BLaER1 treated with 17β-estradiol and CSF1 and Interleukin-3, amounts not matched to agents 10 nM and 100 nM (cell line): ENCODE data around the gene GALNT3.
A peak's percentile ranks its signal among the peaks of the same experiment; 100 is the strongest.

Experiments used
- H3K27ac ChIP-seq, 11 experiments: shearing (Covaris generic); formaldehyde crosslinking; 2 replicates each; pipeline ENCODE4 v1.8.1; 2022
- H3K27me3 ChIP-seq, 11 experiments: shearing (Covaris generic); formaldehyde crosslinking; 2 replicates each; pipeline ENCODE4 v1.8.1; 2022
- H3K36me3 ChIP-seq, 11 experiments: shearing (Covaris generic); formaldehyde crosslinking; 2 replicates each; pipeline ENCODE4 v1.8.1; 2022
- H3K4me1 ChIP-seq, 10 experiments: shearing (Covaris generic); formaldehyde crosslinking; 2 replicates each; pipeline ENCODE4 v1.8.1; 2022
- H3K4me2 ChIP-seq, 11 experiments: shearing (Covaris generic); formaldehyde crosslinking; 2 replicates each; pipeline ENCODE4 v1.8.1; 2022
- H3K4me3 ChIP-seq, 10 experiments: shearing (Covaris generic); formaldehyde crosslinking; 2 replicates each; pipeline ENCODE4 v1.8.1; 2022
- H3K9ac ChIP-seq, 11 experiments: shearing (Covaris generic); formaldehyde crosslinking; 2 replicates each; pipeline ENCODE4 v1.8.1; 2022
- H3K9me3 ChIP-seq, 11 experiments: shearing (Covaris generic); formaldehyde crosslinking; replicated peaks in 1 of 11; 2 replicates each; pipeline ENCODE4 v1.8.1; 2022
- H4K20me1 ChIP-seq, 11 experiments: shearing (Covaris generic); formaldehyde crosslinking; 2 replicates each; pipeline ENCODE4 v1.8.1; 2022
- Cebpa-rat ChIP-seq, 11 experiments: shearing (Covaris generic); IDR thresholded peaks; 2 replicates each; pipeline ENCODE4 v1.8.1; 2022

Gene GALNT3

DNA sequence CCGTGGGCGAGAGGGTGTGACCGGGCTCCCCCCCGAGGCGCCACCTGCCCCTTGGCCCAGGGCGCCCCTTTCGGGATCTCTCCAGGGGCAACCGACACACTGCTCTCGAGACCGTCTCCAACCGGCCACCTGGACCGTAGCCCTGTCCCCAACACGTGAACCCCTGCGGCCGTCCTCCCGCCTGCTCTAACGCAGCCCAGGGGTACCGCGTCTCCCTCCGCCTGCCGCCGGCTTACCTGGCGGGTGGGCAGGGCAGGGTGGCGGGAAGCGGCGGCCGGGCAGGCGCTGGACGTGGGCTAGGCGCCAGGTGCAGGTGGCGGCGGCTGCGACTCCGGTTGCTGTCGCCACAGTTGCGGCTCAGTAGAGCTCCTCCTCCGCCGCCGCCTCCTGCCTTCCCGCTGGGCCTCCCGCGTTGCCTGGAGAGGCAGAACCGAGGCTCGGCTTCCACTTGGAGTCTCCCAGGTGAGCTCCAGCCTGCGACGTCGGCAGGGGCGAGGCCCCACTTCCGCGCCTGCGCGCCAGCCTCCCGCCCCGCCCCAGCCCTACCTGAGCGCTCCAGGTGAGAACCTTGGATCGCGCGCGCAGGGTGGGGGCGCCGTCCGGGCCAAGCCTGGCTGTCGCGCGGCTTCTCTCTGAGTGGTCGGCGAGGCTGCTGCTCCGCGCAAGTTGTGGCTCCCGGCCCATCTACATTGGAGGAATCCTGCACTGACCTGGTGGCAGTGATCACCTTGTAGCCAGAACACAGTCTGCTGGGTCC, at the start of gene GALNT3:
Gene GALNT3, minus strand, starts transcription at position 469 of the 757 bp plus-strand sequence. CDS start 23,547 bp downstream, outside the sequence.
- H3K4me1 ChIP-seq = peaks cover 26 to 67% (median 40%) of the 10 kb centered on the region in 10 experiments
- H3K27ac ChIP-seq = peak within 1 kb of the TSS; percentile 44 to 98 (median 95); a peak in 21 of 22 replicates
- TF ChIP-seq Cebpa-rat (IDR thresholded peaks at IDR 0.05) = no peak
- H3K9me3 ChIP-seq = peaks cover 0 to 2% (median 0%) of the 10 kb centered on the region in 11 experiments; a peak in 2 of 22 replicates
- peaks cover 0 to 25% (median 7%) of the 10 kb centered on the region in 11 experiments; a peak in 10 of 22 replicates for H3K36me3 ChIP-seq
- peak within 1 kb of the TSS; percentile 85 to 97 (median 92) for H3K9ac ChIP-seq
- H4K20me1 ChIP-seq = peaks cover 0 to 50% (median 40%) of the 10 kb centered on the region in 11 experiments; a peak in 17 of 22 replicates
- H3K4me2 ChIP-seq = peak within 1 kb of the TSS; percentile 78 to 96 (median 87)
- peak within 1 kb of the TSS; percentile 84 to 97 (median 93) for H3K4me3 ChIP-seq
- H3K27me3 ChIP-seq = peaks cover 0 to 26% (median 14%) of the 10 kb centered on the region in 11 experiments; a peak in 13 of 22 replicates

DNA sequence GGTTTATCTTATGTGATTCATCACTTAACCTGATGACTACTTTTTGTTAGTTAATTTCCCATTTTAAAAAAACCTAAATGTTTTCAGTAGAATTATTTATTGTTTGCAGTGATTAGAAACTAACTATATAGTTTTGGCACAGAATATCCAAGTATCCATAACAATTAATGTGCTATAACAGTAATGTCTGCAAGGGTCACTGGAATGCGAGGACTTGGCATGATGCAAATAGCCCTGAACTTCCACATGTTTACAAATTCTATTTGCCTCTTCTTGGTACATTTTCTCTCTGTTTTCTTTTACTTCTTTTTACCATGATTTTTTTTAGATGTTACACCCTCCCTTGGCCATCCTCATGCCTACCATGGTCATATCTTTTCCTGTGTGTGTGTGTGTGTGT, 49.3 kb upstream of the GALNT3 start:
- Histone ChIP-seq H3K27ac (no peak overlapping the region), H3K4me1 (no peaks in the 10 kb centered on the region), H3K27me3 (no peaks in the 10 kb centered on the region), H3K4me3 (no peak overlapping the region), H3K9ac (no peak overlapping the region), H3K36me3 (no peaks in the 10 kb centered on the region), H3K4me2 (no peak overlapping the region), H4K20me1 (no peaks in the 10 kb centered on the region), H3K9me3 (no peaks in the 10 kb centered on the region)
- TF ChIP-seq Cebpa-rat (IDR thresholded peaks at IDR 0.05) = no peak

DNA sequence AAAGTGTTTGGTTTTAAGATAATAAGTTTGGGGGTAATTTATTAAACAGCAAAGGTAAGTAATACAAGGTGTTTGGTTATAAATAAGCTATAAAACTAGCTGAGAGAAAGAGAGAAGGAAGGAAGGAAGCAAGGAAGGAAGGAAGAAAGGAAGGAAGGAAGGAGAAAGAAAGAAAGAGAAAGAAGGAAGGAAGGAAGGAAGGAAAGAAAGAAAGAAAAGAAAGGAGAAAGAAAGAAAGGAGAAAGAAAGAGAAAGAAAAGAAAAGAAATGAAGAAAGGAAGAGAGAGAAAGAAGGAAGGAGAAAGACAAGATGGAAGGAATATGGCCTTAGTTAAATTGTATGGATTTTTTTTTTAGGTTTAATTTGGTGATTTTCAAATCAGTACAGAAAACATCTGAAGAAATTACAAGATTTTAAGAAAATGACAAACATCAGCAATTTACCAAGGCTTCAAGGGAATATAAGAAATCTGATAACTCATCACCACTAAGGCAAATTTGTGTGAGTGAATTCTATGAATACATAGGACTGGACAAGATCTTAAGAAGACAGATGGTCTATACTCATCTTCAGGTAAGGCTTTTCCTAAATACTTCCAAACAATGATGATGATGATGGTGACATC, 46.4 kb upstream of the GALNT3 start:
- no peaks in the 10 kb centered on the region for H3K27me3 ChIP-seq
- H3K4me1 ChIP-seq = no peaks in the 10 kb centered on the region
- H3K27ac ChIP-seq = no peak overlapping the region
- no peak for TF ChIP-seq Cebpa-rat (IDR thresholded peaks at IDR 0.05)
- H3K4me3 ChIP-seq = no peak overlapping the region
- H4K20me1 ChIP-seq = no peaks in the 10 kb centered on the region
- no peaks in the 10 kb centered on the region for H3K9me3 ChIP-seq
- no peak overlapping the region for H3K4me2 ChIP-seq
- H3K36me3 ChIP-seq = no peaks in the 10 kb centered on the region
- H3K9ac ChIP-seq = no peak overlapping the region

DNA sequence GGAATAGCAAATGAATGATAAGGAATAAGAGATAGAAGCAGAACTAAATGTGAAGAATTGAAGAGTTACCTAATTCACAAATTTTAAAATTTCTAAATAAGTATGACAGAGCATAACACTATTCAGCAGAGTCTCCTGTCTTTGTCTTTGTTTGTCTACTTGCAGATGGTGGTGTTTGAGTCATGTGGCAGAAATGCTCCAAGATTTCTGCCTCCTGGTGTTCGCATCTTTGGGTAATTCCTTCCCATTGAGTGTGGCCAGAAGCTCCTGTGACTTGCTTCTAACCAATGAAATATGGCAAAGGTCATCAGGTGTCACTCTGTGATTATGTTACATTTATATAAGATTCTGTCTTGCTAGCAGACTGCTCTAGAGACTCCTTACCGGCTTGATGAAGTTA, 45.6 kb upstream of the GALNT3 start:
- H3K4me1 ChIP-seq = no peaks in the 10 kb centered on the region
- H3K36me3 ChIP-seq = no peaks in the 10 kb centered on the region
- no peaks in the 10 kb centered on the region for H3K9me3 ChIP-seq
- no peaks in the 10 kb centered on the region for H3K27me3 ChIP-seq
- H4K20me1 ChIP-seq = no peaks in the 10 kb centered on the region
- H3K9ac ChIP-seq = no peak overlapping the region
- H3K4me3 ChIP-seq = no peak overlapping the region
- H3K27ac ChIP-seq = no peak overlapping the region
- no peak for TF ChIP-seq Cebpa-rat (IDR thresholded peaks at IDR 0.05)
- no peak overlapping the region for H3K4me2 ChIP-seq

DNA sequence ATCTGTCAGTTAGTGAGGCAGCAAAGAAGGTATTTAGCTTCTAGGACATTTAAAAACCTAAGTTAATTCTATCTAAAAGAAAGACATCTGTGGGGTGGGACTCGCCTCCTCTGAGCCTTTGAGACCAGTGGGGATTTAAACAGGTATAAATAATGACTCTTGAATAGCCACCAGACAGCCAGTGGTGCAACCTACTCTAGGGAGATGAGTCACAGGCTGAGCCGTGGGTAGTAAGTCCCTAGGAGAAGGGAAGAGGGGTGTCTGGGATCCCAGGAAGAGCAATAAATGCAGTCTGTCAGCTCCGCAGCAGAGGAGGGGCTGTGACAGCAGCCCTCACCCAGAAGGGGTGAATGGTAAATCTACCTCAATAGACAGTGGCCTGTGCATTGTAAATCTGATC, 43.1 kb upstream of the GALNT3 start:
- no peaks in the 10 kb centered on the region for H3K4me1 ChIP-seq
- H3K4me3 ChIP-seq = no peak overlapping the region
- no peaks in the 10 kb centered on the region for H3K9me3 ChIP-seq
- no peak overlapping the region for H3K9ac ChIP-seq
- H3K36me3 ChIP-seq = no peaks in the 10 kb centered on the region
- no peak overlapping the region for H3K27ac ChIP-seq
- no peak overlapping the region for H3K4me2 ChIP-seq
- no peaks in the 10 kb centered on the region for H3K27me3 ChIP-seq
- TF ChIP-seq Cebpa-rat (IDR thresholded peaks at IDR 0.05) = no peak
- H4K20me1 ChIP-seq = no peaks in the 10 kb centered on the region

DNA sequence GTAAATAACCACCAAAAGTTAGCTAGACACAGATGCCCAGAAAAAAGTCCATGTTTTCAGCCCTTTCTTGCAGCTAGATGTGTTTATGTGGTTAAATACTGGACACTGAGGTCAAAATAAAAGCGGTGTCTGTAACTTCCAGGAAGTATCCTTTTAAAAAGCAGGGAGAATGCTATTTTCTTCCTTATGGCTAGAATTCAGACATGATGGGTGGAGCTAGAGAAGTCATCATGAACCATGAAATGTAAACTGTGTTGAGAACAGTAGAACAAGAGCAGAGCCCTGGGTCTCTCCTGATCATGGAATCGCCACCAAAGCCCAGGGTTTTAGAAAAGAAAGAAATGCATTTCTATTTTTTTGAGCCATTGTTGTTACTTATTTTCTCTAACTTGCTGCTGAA, 41.3 kb upstream of the GALNT3 start:
- Histone ChIP-seq H3K4me3 (no peak overlapping the region), H3K27ac (no peak overlapping the region), H3K36me3 (no peaks in the 10 kb centered on the region), H3K9ac (no peak overlapping the region), H3K4me2 (no peak overlapping the region), H3K9me3 (no peaks in the 10 kb centered on the region), H3K27me3 (no peaks in the 10 kb centered on the region), H4K20me1 (no peaks in the 10 kb centered on the region), H3K4me1 (no peaks in the 10 kb centered on the region)
- TF ChIP-seq Cebpa-rat (IDR thresholded peaks at IDR 0.05) = no peak

DNA sequence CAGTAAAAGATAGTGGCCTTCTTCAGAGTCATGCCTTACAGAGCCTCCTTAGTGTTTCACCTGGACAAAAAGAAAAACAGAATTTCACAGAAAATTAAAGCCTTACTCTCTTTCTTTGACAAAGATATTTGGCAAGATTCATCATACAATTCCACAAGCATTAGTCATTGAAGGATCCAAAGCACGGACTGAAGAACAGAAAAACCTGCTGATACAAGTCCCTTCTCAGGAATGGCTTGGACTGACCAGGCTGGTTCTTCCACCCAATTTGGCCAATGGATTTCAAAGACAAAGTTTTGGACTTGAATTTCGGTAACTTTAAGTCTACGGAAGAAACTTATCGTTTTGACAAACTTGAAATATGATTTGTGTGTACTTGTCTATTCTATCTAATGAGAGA, 39.1 kb upstream of the GALNT3 start:
- no peaks in the 10 kb centered on the region for H3K27me3 ChIP-seq
- no peak overlapping the region for H3K9ac ChIP-seq
- H3K27ac ChIP-seq = no peak overlapping the region
- TF ChIP-seq Cebpa-rat (IDR thresholded peaks at IDR 0.05) = no peak
- H3K4me2 ChIP-seq = no peak overlapping the region
- H4K20me1 ChIP-seq = no peaks in the 10 kb centered on the region
- H3K4me1 ChIP-seq = no peaks in the 10 kb centered on the region
- H3K36me3 ChIP-seq = no peaks in the 10 kb centered on the region
- no peaks in the 10 kb centered on the region for H3K9me3 ChIP-seq
- no peak overlapping the region for H3K4me3 ChIP-seq

DNA sequence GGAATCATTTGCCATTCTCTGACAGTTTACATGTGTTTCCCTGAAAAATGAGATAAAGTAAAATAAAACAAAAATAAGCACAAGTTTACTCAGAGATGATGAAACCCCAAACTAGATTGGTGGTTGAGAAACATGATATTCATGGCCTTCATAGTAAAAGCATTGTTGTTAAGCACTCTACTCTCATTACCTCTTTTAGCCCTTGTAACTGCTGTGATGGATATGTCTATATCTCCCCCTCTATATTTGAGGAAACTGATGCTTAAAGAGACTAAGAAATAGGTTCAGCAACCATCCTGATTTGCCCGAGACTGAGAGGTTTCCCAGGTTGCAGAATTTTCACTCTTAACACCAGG, 33.9 kb upstream of the GALNT3 start:
- TF ChIP-seq Cebpa-rat (IDR thresholded peaks at IDR 0.05) = no peak
- Histone ChIP-seq H3K4me2 (no peak overlapping the region), H3K9me3 (no peaks in the 10 kb centered on the region), H3K9ac (no peak overlapping the region), H3K27me3 (no peaks in the 10 kb centered on the region), H3K27ac (no peak overlapping the region), H3K36me3 (no peaks in the 10 kb centered on the region), H4K20me1 (no peaks in the 10 kb centered on the region), H3K4me3 (no peak overlapping the region), H3K4me1 (peaks cover 0 to 10% (median 0%) of the 10 kb centered on the region in 10 experiments; a peak in 6 of 20 replicates)

DNA sequence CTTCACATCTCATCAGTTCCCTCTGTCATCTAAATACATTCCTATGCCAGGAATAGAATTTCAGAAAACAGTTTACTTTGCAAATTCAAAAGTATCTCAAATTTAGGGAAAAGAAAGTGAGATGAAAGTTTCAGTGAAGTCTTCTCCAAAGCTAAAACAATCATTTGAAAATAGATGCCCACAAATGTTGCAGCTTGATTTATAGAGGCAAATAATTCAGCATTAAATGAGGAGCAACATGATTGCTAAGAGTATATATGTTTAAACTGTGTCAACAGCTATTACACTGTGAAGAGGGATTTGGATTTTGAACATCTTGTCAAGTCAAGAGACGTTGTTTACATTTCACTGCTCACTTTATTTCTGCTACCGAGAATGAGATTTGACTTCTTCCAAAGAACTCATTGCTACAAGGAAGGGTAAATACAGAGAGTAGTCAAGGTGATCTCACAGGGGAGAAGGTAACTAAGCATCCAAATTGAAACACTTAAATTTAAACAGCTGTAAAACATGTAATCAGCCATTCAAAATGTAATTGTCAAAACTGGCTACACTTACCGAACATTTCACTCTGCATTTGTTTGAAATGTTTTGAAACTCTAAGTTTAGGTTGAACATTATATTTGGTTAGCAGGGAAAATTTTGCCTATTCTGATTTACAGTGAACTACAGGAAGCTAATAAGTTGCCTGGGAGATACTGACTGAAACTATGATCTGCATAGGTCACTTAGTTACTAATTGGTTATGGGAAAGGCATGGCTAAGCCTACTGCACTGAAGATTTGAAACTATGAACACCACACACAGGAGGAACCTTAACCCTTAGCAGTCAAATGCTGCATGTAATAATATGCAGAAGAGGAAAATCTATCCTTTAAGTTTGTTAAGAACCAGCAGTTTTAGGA, 33.2 kb upstream of the GALNT3 start:
- Histone ChIP-seq H3K4me3 (no peak overlapping the region), H4K20me1 (no peaks in the 10 kb centered on the region), H3K4me2 (no peak overlapping the region), H3K9me3 (no peaks in the 10 kb centered on the region), H3K27me3 (no peaks in the 10 kb centered on the region), H3K4me1 (peaks cover 0 to 10% (median 0%) of the 10 kb centered on the region in 10 experiments; a peak in 6 of 20 replicates), H3K9ac (no peak overlapping the region), H3K36me3 (no peaks in the 10 kb centered on the region), H3K27ac (no peak overlapping the region)
- no peak for TF ChIP-seq Cebpa-rat (IDR thresholded peaks at IDR 0.05)
